ENCODE data around the gene FBXO15. TPM values are rescaled to one million over a fixed set of nuclear protein-coding genes. Genes with fewer than 3 reads are reported as not detected.

FBXO15 gene
- total and polyA plus RNA-seq, 2 of the 8 experiments (the other 6 are each of a cell fraction or from before 2014, with no cell fraction given): 0.84 to 0.85 TPM

DNA sequence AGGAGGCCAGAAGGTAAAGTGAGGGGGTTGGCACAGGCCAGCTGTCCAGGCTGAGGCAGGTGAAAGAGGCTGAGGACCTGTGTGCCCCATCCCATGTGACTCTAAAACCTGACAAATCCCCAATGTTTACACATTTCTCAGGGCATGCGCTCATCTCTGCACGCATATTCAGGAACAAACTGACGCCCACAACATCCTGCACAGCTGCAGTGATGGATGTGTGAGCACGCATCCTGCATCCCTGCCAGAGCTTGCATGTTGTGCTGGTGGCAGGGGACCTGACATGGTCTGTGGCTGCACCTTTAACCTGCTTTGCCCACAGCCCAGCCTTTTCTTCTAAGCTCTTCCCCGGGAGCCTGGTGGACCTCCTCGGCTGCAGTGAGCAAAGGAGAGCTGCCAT lies 83.1 kb downstream of the FBXO15 start:
- no peak overlapping the region for H4K8ac ChIP-seq (ENCODE audit: extremely low read depth, insufficient read depth, low read length)
- ChIA-PET POLR2A (ENCODE audit: partially characterized antibody) (no interaction called here), CTCF (ENCODE audit: partially characterized antibody) (interaction anchor here (0.9 to 2.6 kb wide), 7 partner anchors 9 to 84 kb away, joined by 3 to 8 read pairs (median 4); no protein-coding TSS in a partner anchor)
- no peak overlapping the region for H2AK5ac ChIP-seq (ENCODE audit: low read depth, low read length)
- H2BK15ac ChIP-seq (ENCODE audit: low read length): no peak overlapping the region
- no peaks in the 10 kb centered on the region for H3K27me3 ChIP-seq (replicated peaks in 1 of 4; ENCODE audit: control insufficient read depth in 3 of 4, extremely low read depth in 1 of 4, insufficient read depth in 3 of 4, low read length in 3 of 4)
- H2BK12ac ChIP-seq (ENCODE audit: low read depth, low read length): no peak overlapping the region
- WGBS, 2 experiments (ENCODE audit: extremely low coverage in 1 of 2, insufficient coverage in 1 of 2, insufficient read length in 1 of 2, insufficient replicate concordance in 2 of 2, low coverage in 1 of 2, low lambda C conversion rate in 2 of 2, missing lambda C conversion rate in 1 of 2): 82% methylated on average over 4 of the region's 6 CpGs; no CpG with 5 or more reads in 1 of the 2 experiments
- H3K36me3 ChIP-seq (ENCODE audit: control insufficient read depth in 2 of 4, insufficient read depth in 4 of 4, low read length in 3 of 4): no peaks in the 10 kb centered on the region
- H3K79me2 ChIP-seq (ENCODE audit: control insufficient read depth in 1 of 2, insufficient read depth in 2 of 2, low read length in 2 of 2): no peaks in the 10 kb centered on the region
- H3K4me3 ChIP-seq (ENCODE audit: extremely low read depth in 1 of 4, insufficient read depth in 2 of 4, low read depth in 3 of 4, low read length in 4 of 4): no peak overlapping the region
- no peak overlapping the region for H2BK120ac ChIP-seq (replicated peaks; ENCODE audit: low read depth, low read length)
- H4K91ac ChIP-seq (replicated peaks; ENCODE audit: insufficient read length, low read length): no peak overlapping the region
- no peak overlapping the region for H3K9ac ChIP-seq (replicated peaks in 1 of 4; ENCODE audit: extremely low read depth in 1 of 4, low read depth in 3 of 4, low read length in 3 of 4)
- TF ChIP-seq POLR2AphosphoS5 (IDR thresholded peaks at IDR 0.05; ENCODE audit: low read depth, low read length): no peak
- TF ChIP-seq, protein P1, sequence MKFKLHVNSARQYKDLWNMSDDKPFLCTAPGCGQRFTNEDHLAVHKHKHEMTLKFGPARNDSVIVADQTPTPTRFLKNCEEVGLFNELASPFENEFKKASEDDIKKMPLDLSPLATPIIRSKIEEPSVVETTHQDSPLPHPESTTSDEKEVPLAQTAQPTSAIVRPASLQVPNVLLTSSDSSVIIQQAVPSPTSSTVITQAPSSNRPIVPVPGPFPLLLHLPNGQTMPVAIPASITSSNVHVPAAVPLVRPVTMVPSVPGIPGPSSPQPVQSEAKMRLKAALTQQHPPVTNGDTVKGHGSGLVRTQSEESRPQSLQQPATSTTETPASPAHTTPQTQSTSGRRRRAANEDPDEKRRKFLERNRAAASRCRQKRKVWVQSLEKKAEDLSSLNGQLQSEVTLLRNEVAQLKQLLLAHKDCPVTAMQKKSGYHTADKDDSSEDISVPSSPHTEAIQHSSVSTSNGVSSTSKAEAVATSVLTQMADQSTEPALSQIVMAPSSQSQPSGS (IDR thresholded peaks at IDR 0.05; ENCODE audit: low read length): no peak
- no peak for TF ChIP-seq TAF1 (IDR thresholded peaks at IDR 0.05; ENCODE audit: low read depth, low read length)
- no peak for TF ChIP-seq EZH2 (IDR thresholded peaks at IDR 0.05; ENCODE audit: low read depth, low read length, severe bottlenecking)
- TF ChIP-seq CHD1 (IDR thresholded peaks at IDR 0.05; ENCODE audit: low read depth, low read length): no peak
- TF ChIP-seq RNF2 (IDR thresholded peaks at IDR 0.05; ENCODE audit: borderline replicate concordance, low read depth, low read length, missing control alignments, poor library complexity, severe bottlenecking): no peak
- TF ChIP-seq TBP (IDR thresholded peaks at IDR 0.05; ENCODE audit: low read depth, low read length): no peak
- no peak for TF ChIP-seq SP2 (IDR thresholded peaks at IDR 0.05; ENCODE audit: low read length)
- TF ChIP-seq ASH2L (IDR thresholded peaks at IDR 0.05; ENCODE audit: low read length): no peak
- TF ChIP-seq TEAD4 (IDR thresholded peaks at IDR 0.05; ENCODE audit: low read depth, low read length): no peak
- no peak overlapping the region for H2AFZ ChIP-seq (ENCODE audit: low read length)
- no peak overlapping the region for H3K18ac ChIP-seq (ENCODE audit: extremely low read depth, low read length)
- no peak overlapping the region for H3K14ac ChIP-seq (ENCODE audit: insufficient read length)
- H4K5ac ChIP-seq (ENCODE audit: insufficient read length, low read depth, low read length): no peak overlapping the region
- peaks cover 0 to 5% (median 1%) of the 10 kb centered on the region in 4 experiments; a peak in 3 of 7 replicates for H3K4me1 ChIP-seq (replicated peaks in 1 of 4; ENCODE audit: control insufficient read depth in 3 of 4, insufficient read depth in 4 of 4, low read length in 3 of 4)
- FAIRE-seq (no peak), DNase-seq (ENCODE audit: low read depth in 1 of 2, low spot score in 2 of 2) (no peak)
- H3K27ac ChIP-seq (ENCODE audit: low read depth, low read length): no peak overlapping the region
- H3K9me3 ChIP-seq (ENCODE audit: insufficient read depth in 2 of 2, low read depth in 1 of 2, low read length in 1 of 2): no peaks in the 10 kb centered on the region
- no peak overlapping the region for H3K23ac ChIP-seq (ENCODE audit: insufficient read length)
- H4K20me1 ChIP-seq (replicated peaks in 1 of 2; ENCODE audit: control insufficient read depth in 1 of 2, insufficient read depth in 2 of 2, low read length in 2 of 2): no peaks in the 10 kb centered on the region
- no peak overlapping the region for H3K4me2 ChIP-seq (ENCODE audit: insufficient read depth in 1 of 2, low read depth in 2 of 2, low read length in 2 of 2)
- no peaks in the 10 kb centered on the region for H3K79me1 ChIP-seq (ENCODE audit: low read depth, low read length)
- H2BK20ac ChIP-seq (ENCODE audit: low read length): no peak overlapping the region
- H3K4ac ChIP-seq (replicated peaks; ENCODE audit: insufficient read length, low read depth, low read length): no peak overlapping the region
- no peak overlapping the region for H3K56ac ChIP-seq (replicated peaks; ENCODE audit: insufficient read length, low read depth, low read length)
- H2BK5ac ChIP-seq (ENCODE audit: low read depth, low read length): no peak overlapping the region
- H3K23me2 ChIP-seq (ENCODE audit: low read depth, low read length): no peaks in the 10 kb centered on the region
